Gastroesophageal sphincter (tissue), 4 donors: ENCODE data around the gene LYPD5. TPM values are rescaled to one million over a fixed set of nuclear protein-coding genes. Genes with fewer than 3 reads are reported as not detected.
"Not testable (repeated sequence)": the region's sequence is repeated elsewhere in the genome, so short reads cannot be mapped to it uniquely, and the experiment has no call there.

Experiments used
- ATAC-seq: fragments of 150-250 bp; one replicate; pipeline ENCODE4 v1.9.1; 2016; ENCODE audit warnings: mild to moderate bottlenecking, moderate library complexity
- H3K27ac ChIP-seq, 4 donors: fragments of 200-600 bp; sonication (generic) in 3 of 4; 1 replicate in 3 of 4; 2 replicates in 1 of 4; pipeline ENCODE4 v1.5.1; 2016 to 2019
- H3K27me3 ChIP-seq: fragments of 200-600 bp; sonication (generic); one replicate; pipeline ENCODE4 v1.5.1; 2019
- H3K36me3 ChIP-seq, 2 donors: fragments of 200-600 bp; sonication (generic); one replicate each; pipeline ENCODE4 v1.5.1; 2019; ENCODE audit warnings: control low read depth in 1 of 2
- H3K4me1 ChIP-seq, 3 donors: fragments of 200-600 bp; sonication (generic); 1 replicate in 2 of 3; 2 replicates in 1 of 3; pipeline ENCODE4 v1.5.1; 2016 to 2019; ENCODE audit warnings: control low read depth in 2 of 3
- H3K4me3 ChIP-seq, 2 donors: fragments of 200-600 bp; sonication (generic); one replicate each; pipeline ENCODE4 v1.5.1; 2019; ENCODE audit warnings: mild to moderate bottlenecking in 1 of 2, moderate library complexity in 1 of 2
- H3K9me3 ChIP-seq, 3 donors: fragments of 200-600 bp; sonication (generic); one replicate each; pipeline ENCODE4 v1.5.1; 2017 to 2019; ENCODE audit warnings: control low read depth in 2 of 3
- CTCF ChIP-seq, 4 experiments: fragments of 200-600 bp in 2 of 4; fragments of 450-650 bp in 2 of 4; sonication (generic) in 1 of 4; IDR thresholded peaks; one replicate each; pipeline ENCODE4 v1.5.1; 2017 to 2019; ENCODE audit warnings: antibody characterized with exemption in 4 of 4, mild to moderate bottlenecking in 2 of 4, moderate library complexity in 2 of 4
- EP300 ChIP-seq: sonication (generic); formaldehyde crosslinking; IDR thresholded peaks from one replicate; pipeline ENCODE4 v1.6.1; 2017; ENCODE audit warnings: antibody characterized with exemption, mild to moderate bottlenecking
- POLR2A ChIP-seq, 2 donors: fragments of 450-650 bp; IDR thresholded peaks; one replicate each; pipeline ENCODE4 v1.6.1; 2017; ENCODE audit warnings: antibody characterized with exemption in 2 of 2, mild to moderate bottlenecking in 2 of 2, moderate library complexity in 1 of 2
- POLR2AphosphoS5 ChIP-seq: sonication (generic); formaldehyde crosslinking; IDR thresholded peaks from one replicate; pipeline ENCODE4 v1.6.1; 2017; ENCODE audit warnings: antibody characterized with exemption
- WGBS, 2 donors: methylation state at CpG; one replicate each; pipeline ENCODE4 v1.1.5; 2018; ENCODE audit warnings: low coverage in 1 of 2; 5-methylcytosine and 5-hydroxymethylcytosine counted together
- total RNA-seq, 4 donors: library from RNA; depleted of rRNA; stranded (reverse); fragments of >200 nt; gene quantifications; one replicate each; pipeline ENCODE4 v1.1.0, GENCODE V29; 2016

The LYPD5 gene
- total RNA-seq, 4 donors from 2014 or later: 3.1 to 9.8 (median 5.2) TPM

- Histone ChIP-seq H3K27me3 (no peaks in the 10 kb centered on the region), H3K4me3 (no peak overlapping the region), H3K27ac (no peak overlapping the region), H3K9me3 (peaks cover 8 to 95% (median 12%) of the 10 kb centered on the region in 3 donors), H3K4me1 (no peaks in the 10 kb centered on the region), H3K36me3 (peaks cover 22 to 100% of the 10 kb centered on the region in 2 donors)
- ATAC-seq: no peak
- TF ChIP-seq CTCF (IDR thresholded peaks at IDR 0.05): no peak
- no peak for TF ChIP-seq POLR2AphosphoS5
- no peak for TF ChIP-seq POLR2A (IDR thresholded peaks at IDR 0.05)
- TF ChIP-seq EP300: no peak
Observed at GRCh38 chr19:43839139-43839538, 36.9 kb upstream of the LYPD5 start.

- Histone ChIP-seq H3K27me3 (no peaks in the 10 kb centered on the region), H3K9me3 (no peaks in the 10 kb centered on the region), H3K27ac (peak within 1 kb of the TSS in 3 of 4 donors; percentile 72 to 81 (median 74)), H3K4me1 (peaks cover 0 to 15% (median 0%) of the 10 kb centered on the region in 3 donors), H3K4me3 (peak within 1 kb of the TSS; percentile 59 to 60), H3K36me3 (peaks cover 0 to 40% of the 10 kb centered on the region in 2 donors)
- WGBS, 2 donors: 2 to 6% methylated on average over 9 to 20 of the region's 46 CpGs
- peak; percentile 99 for ATAC-seq
- TF ChIP-seq EP300 (no peak), CTCF (IDR thresholded peaks at IDR 0.05) (peak in 1 of 4 experiments; percentile 8), POLR2A (IDR thresholded peaks at IDR 0.05) (no peak), POLR2AphosphoS5 (peak; percentile 16)
Observed at GRCh38 chr19:43826787-43827754, 24.8 kb upstream of the LYPD5 start, which contains the start of gene ZNF283. TSS of gene ZNF283 (plus strand) at chr19:43827321. CDS start at chr19:43833505, 6,184 bp downstream.

- not testable (repeated sequence) for H3K9me3 ChIP-seq, H3K27me3 ChIP-seq, H3K27ac ChIP-seq, ATAC-seq, H3K4me3 ChIP-seq
- H3K36me3 ChIP-seq: peaks cover 0 to 15% of the 10 kb centered on the region in 2 donors
- H3K4me1 ChIP-seq: peaks cover 0 to 25% (median 5%) of the 10 kb centered on the region in 3 donors
- 62 to 65% methylated on average over 4 of the region's 4 CpGs for WGBS, 2 donors
Observed at GRCh38 chr19:43824572-43824971, 22.3 kb upstream of the LYPD5 start.

GRCh38 chr19:43823856-43824255 is 21.6 kb upstream of the LYPD5 start:
- H3K4me1 ChIP-seq: peaks cover 0 to 25% (median 5%) of the 10 kb centered on the region in 3 donors
- H3K4me3 ChIP-seq, H3K9me3 ChIP-seq, H3K27me3 ChIP-seq, ATAC-seq, H3K36me3 ChIP-seq, H3K27ac ChIP-seq: not testable (repeated sequence)
- 75 to 86% methylated on average over 2 to 3 of the region's 3 CpGs for WGBS, 2 donors

GRCh38 chr19:43820884-43821215 is 18.6 kb upstream of the LYPD5 start:
- no peak overlapping the region for H3K27ac ChIP-seq
- 26 to 39% methylated on average over 5 of the region's 5 CpGs for WGBS, 2 donors
- no peak for ATAC-seq
- peaks cover 0 to 10% (median 5%) of the 10 kb centered on the region in 3 donors for H3K4me1 ChIP-seq
- no peaks in the 10 kb centered on the region for H3K9me3 ChIP-seq
- H3K4me3 ChIP-seq: peak overlapping the region; percentile 8 to 51
- H3K36me3 ChIP-seq: no peaks in the 10 kb centered on the region
- TF ChIP-seq EP300 (no peak), POLR2A (IDR thresholded peaks at IDR 0.05) (no peak), CTCF (IDR thresholded peaks at IDR 0.05) (no peak), POLR2AphosphoS5 (no peak)
- H3K27me3 ChIP-seq: peaks cover 7% of the 10 kb centered on the region
